Astrocyte (in vitro differentiated cells and primary cell): ENCODE measurements around the gene FAM53C.

Experiments
- CTCF ChIP-seq: IDR thresholded peaks from 2 replicates; pipeline ENCODE4 v1.5.1; 2011; ENCODE audit warnings: low read depth, mild to moderate bottlenecking, inconsistent platforms, low read length, moderate library complexity; ENCODE audit not compliant: insufficient read depth
- EZH2 ChIP-seq: IDR thresholded peaks from 2 replicates; pipeline ENCODE4 v1.6.1; 2012; ENCODE audit warnings: mild to moderate bottlenecking, low read length, inconsistent platforms; ENCODE audit not compliant: insufficient read depth

GRCh38 chr5:138351517-138351916 lies 13.5 kb downstream of the FAM53C start:
- TF ChIP-seq CTCF (no peak), EZH2 (no peak)
